SHP77 (cell line): ENCODE data around the gene VPS36.
"Not testable (repeated sequence)": the region's sequence is repeated elsewhere in the genome, so short reads cannot be mapped to it uniquely, and the experiment has no call there.

ENCODE experiments used
- DNase-seq, 2 experiments: peaks; one replicate each; lab custom pipeline; 2025; lab: John Stamatoyannopoulos, UW

The VPS36 gene

GRCh38 chr13:52446265-52446664, 4.2 kb downstream of the VPS36 start:
- no peak for DNase-seq

DNA sequence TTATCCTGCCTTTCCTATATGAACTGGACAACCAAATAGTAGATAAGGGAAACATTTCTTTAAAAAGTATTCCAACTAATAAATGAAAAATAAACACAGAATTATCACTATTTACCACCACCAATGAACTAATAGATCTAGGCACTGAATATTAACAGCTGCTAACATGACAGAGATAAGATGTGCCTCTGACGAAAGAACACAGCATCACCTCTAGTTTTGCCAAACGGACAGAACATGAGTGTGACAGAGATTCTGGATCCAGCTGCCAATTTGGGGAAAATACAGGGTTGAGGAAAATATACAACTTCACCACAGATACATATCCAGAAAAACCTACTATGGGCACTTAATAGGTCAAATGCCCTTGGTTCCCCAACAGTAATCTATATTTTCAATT, 18.0 kb downstream of the VPS36 start:
- DNase-seq, result no peak

DNA sequence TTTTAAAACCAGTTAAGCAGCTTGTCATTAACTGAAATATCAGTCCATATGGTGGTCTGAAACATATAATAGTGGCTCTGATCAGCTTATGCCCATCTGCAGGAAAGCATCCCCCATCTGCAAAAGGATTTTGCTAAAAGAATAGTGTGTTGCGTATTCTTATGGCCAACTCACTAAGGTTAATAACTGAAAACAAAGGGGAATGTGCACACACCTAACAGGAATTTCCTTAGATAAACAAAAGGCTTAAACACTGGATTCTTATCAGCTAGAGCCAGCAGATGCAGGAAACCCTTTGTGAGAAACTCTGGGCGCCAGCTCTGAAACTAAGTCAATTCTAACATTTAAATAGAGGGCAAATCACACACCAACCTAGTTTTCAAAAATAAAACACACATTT, 22.1 kb downstream of the VPS36 start:
- no peak for DNase-seq

GRCh38 chr13:52421216-52421615, 29.2 kb downstream of the VPS36 start:
- no peak for DNase-seq

GRCh38 chr13:52419080-52419479, 31.4 kb downstream of the VPS36 start:
- no peak for DNase-seq

DNA sequence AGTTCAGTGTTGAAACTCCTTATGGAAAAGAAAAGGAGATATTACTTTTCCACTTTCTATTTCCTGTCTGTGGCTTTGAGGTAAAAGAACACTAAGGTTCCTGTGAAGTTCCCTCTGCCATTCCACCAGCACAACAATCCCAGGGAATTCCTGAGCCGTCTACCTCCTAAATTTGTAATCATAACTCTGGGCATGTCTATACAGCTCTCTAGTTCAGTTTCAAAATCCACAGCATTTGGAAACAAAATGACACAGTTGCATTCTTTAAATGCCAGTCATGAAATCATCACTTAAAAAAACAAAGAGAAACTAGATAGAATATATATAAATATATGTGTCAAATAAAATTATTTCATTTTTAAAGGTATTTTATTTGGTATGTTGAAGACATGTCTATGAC, 35.5 kb downstream of the VPS36 start:
- no peak for DNase-seq

DNA sequence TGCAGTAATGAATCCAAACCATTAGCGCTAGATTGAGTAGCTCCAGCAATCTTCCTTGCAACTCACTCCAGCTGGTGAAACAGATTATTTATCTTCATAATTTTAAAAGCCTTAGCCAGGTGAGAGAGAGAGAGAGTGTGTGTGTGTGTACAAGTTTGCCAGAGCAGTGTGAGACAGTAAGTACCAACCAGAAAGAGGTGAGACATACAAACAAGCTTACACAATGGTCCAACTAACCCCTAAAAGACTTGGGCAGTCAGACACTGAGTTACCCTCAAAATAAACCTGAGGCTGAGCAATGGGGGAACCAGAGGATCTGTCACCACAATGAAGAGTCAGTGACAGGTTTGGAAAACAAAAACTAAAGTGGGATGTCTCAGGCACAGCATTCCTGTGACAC, 36.4 kb downstream of the VPS36 start:
- no peak for DNase-seq

DNA sequence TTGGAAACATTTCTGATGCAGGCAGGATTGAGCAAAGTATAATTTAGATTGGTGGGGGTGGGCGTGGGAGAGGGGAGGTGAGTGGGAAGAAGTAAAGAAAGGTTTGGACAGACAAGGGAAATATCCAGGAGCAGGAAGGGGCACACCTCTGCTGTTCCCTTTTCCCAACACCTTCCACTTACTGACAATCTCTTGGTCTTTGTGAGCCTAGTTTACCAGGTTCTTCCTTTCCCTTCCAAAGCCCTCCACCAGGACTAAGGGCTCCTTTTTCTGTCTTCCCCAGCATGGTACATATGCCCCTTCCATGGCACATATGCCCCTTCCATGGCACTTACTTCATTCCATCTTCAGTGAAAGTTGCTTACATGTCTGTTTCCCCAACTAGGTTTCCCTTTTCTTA, 38.3 kb downstream of the VPS36 start:
- no peak for DNase-seq

GRCh38 chr13:52411629-52412028, 38.8 kb downstream of the VPS36 start:
- no peak for DNase-seq

DNA sequence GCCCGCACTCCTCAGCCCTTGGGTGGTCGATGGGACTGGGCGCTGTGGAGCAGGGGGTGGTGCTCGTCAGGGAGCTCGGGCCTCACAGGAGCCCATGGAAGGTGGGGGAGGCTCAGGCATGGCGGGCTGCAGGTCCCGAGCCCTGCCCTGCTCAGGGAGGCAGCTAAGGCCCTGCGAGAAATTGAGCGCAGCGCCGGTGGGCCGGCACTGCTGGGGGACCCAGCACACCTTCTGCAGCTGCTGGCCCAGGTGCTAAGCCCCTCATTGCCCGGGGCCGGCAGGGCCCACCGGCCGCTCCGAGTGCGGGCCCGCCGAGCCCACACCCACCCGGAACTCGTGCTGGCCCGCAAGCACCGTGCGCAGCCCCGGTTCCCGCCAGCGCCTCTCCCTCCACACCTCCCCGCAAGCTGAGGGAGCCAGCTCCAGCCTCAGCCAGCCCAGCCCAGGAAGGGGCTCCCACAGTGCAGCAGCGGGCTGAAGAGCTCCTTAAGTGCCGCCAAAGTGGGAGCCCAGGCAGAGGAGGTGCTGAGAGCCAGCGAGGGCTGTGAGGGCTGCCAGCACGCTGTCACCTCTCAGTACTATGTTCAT, 42.3 kb downstream of the VPS36 start:
- not testable (repeated sequence) for DNase-seq

DNA sequence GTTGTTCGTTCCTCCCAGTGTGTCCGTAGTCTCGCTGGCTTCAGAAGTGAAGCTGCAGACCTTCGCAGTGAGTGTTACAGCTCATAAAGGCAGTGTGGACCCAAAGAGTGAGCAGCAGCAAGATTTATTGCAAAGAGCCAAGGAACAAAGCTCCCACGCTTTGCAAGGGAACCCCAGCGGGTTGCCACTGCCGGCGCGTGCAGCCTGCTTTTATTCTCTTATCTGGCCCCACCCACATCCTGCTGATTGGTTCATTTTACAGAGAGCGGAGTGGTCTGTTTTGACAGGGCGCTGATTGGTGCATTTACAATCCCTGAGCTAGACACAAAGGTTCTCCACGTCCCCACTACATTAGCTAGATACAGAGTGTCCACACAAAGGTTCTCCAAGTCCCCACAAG, 43.0 kb downstream of the VPS36 start:
- not testable (repeated sequence) for DNase-seq

GRCh38 chr13:52406629-52407028, 43.8 kb downstream of the VPS36 start:
- DNase-seq, result no peak

GRCh38 chr13:52405767-52406494, 44.5 kb downstream of the VPS36 start, which contains the start of gene THSD1:
THSD1 (minus strand) TSS chr13:52406172; CDS start chr13:52402600, 3,572 bp downstream.
- DNase-seq, result peak; percentile 40 to 41

DNA sequence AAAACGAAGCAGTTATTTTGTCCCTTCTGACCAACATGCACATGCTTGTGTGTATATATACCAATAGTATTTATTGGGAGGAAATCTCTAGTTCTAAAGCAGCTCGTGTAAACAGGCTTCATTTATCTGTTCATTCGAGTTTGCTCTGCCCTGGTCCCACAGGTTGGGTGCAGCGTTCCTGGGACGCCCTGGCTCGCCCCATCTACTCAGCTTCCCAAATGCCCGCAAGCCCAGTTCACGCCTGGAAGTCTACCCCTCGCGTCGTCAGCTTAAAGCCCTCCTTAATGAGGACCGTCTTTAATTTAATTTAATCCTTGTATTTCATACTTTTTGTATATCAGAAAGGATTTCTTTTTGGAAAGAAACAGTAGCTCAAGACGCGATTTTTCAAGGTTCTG, 45.1 kb downstream of the VPS36 start:
- DNase-seq, result no peak

GRCh38 chr13:52399708-52400107, 50.7 kb downstream of the VPS36 start:
- no peak for DNase-seq

DNA sequence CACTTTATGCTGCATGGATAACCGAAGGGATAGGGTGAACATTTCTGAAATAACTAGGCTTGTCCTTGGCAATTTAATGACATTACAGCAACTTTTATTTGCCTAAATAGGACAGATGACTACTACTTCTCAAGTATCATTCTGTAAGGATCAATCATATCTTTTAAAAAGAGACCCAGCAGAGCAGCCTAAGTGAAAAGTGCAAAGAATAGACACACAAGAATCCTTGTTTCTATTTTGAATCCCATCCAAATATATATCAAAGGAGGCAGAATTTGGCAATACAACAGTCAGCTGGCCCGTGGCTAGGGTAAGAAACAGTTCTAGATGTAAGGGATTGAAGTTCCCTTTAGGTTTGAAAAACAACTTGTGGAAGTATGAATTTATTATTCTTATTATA, 51.4 kb downstream of the VPS36 start:
- no peak for DNase-seq

- no peak for DNase-seq
These were observed 54.7 kb downstream of the VPS36 start for GRCh38 chr13:52395704-52396103.

- no peak for DNase-seq
These were observed 55.8 kb downstream of the VPS36 start for GRCh38 chr13:52394586-52394985.

DNA sequence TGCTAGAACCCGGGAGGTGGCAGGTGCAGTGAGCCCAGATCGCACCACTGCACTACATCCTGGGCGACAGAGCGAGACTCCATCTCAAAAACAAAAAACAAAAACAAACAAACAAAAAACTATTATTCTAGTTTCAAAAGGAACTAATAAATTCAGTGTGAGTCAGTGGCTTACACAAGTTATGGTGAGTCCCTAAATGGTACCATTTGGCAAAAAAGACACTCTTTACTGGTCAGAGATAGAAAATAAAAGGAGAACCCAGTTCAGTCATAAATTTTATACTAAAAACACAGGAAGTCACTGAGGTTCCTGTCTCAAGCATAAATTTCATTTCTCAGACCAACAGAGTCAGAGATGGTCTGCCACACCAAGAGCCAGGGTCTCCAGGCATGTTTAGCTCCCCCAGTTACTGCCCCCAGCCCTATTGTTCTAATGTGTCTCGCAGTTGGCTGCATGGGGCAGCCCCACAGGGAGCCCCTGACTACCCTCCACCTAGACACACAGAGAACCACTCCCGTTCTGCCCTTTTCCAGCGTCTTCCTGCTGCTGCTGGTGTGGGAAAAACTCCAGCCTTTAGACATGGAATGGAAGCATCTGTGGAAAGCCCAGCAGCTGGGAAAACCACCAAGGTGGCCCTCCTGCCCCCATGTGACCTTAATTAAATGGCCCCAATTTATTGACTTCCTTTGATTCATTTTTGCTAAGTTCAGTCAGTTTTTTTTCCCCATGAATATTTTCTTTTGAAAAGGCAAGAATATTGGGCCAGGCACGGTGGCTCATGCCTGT, 56.7 kb downstream of the VPS36 start:
- DNase-seq, result no peak

DNA sequence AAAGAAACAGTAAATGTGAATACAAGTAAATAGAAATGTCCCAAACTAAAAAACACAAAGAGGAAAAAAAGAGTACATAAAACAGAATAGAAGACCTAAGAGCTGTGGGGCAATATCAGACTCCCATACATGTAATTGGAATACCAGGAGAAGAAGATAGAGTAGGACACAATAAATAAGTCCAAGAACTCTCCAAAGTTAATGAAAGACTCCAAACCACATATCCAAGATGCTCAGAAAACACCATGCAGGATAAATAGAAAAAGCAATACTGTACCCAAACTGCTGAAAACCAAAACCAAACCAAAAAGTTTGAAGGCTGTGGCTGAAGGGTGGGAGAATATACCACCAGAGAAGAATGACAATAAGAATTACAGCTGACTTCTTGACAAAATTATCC, 62.7 kb downstream of the VPS36 start:
- DNase-seq, result no peak

DNA sequence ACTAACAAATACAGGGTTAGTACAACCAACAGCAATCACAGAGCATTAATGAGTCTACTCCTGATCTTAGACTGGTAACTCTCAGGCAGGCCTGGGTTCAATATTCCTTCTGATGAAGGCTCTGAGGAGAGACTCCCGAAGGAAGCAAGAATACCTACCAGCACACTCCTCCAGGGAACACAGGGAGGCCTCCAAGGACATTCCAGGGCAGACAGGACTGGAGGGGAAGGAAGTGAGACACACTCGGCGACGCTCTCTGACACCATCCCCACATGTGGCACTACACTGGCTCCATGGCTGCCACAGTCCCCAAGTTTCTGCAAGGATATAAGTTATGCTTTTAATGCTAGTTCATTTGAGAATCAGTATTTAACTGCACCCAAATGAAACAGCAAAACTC, 64.6 kb downstream of the VPS36 start:
- no peak for DNase-seq

DNA sequence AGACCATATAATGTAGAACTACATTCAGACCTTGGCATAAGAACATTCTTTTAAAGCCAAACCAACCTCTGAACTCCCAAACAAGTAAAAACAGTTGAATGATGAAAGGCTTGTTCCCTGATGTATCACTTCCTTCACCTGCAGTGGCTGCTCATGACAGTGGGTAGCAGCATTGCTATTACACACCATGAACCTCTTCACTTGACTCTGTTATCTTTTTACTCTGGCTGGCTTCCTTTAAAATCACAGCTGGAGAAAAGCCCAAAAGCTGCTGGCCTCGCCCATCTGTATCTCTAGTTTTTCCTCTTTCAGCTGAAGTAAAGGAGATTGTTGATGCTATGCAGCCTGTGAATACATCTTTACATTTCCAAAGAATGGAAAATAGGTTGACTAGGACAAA, 67.1 kb downstream of the VPS36 start:
- no peak for DNase-seq

DNA sequence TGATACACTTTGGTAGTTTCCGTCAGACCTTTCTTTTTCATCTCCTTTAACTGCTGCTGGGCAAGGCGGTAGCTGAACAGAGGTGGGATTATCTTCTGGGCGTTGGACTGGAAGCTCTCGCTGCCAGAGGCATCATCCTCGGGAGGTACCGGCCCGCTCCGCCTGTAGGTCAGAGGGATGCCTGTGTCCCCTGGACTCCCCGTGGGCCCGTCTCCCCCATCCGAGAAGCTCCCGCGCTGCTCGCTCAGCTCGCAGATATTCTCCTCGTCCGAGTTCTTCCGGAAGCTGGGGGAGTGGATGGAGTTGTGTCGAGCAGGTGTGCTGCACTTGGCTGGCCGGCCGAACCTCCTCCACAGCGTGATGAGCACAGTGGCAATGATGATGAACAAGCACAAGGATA, 72.1 kb downstream of the VPS36 start:
- DNase-seq, result no peak
